Lower leg skin (tissue), 4 donors: Measurements from ENCODE around the gene DCAF11. TPM values are rescaled to one million over a fixed set of nuclear protein-coding genes. Genes with fewer than 3 reads are reported as not detected.

Source experiments
- DNase-seq, 2 donors: peaks; one replicate each; pipeline ENCODE4 v3.0.0-alpha.2; 2019; ENCODE audit warnings: low spot score in 2 of 2
- H3K4me3 ChIP-seq: fragments of 200-600 bp; sonication (generic); 2 replicates; pipeline ENCODE4 v1.5.1; 2017; ENCODE audit warnings: mild to moderate bottlenecking, low read depth; ENCODE audit not compliant: poor library complexity, severe bottlenecking
- POLR2A ChIP-seq, 2 donors: fragments of 450-650 bp; IDR thresholded peaks; one replicate each; pipeline ENCODE4 v1.6.1; 2016 to 2017; ENCODE audit warnings: antibody characterized with exemption in 2 of 2, mild to moderate bottlenecking in 1 of 2, moderate library complexity in 1 of 2
- WGBS, 2 donors: methylation state at CpG; one replicate each; pipeline ENCODE4 v1.1.5; 2018; 5-methylcytosine and 5-hydroxymethylcytosine counted together
- intact Hi-C: fragments of 100-400 bp; cut with DNase I; formaldehyde crosslinking; loops from one replicate; pipeline ENCODE4 v1.15.0; 2023; ENCODE audit warnings: low total_unique reads
- total RNA-seq, 4 donors: library from RNA; depleted of rRNA; stranded (reverse); fragments of >200 nt; gene quantifications; one replicate each; pipeline ENCODE4 v1.1.0, GENCODE V29; 2016
- TF ChIP-seq, protein P1 (sequence below), 3 donors: fragments of 450-650 bp; IDR thresholded peaks; one replicate each; pipeline ENCODE4 v1.5.1; 2016; ENCODE audit warnings: antibody characterized with exemption in 3 of 3, mild to moderate bottlenecking in 3 of 3, moderate library complexity in 2 of 3

DCAF11 gene
- total RNA-seq, 4 donors from 2014 or later = 53.3 to 134 (median 64.3) TPM

DNA sequence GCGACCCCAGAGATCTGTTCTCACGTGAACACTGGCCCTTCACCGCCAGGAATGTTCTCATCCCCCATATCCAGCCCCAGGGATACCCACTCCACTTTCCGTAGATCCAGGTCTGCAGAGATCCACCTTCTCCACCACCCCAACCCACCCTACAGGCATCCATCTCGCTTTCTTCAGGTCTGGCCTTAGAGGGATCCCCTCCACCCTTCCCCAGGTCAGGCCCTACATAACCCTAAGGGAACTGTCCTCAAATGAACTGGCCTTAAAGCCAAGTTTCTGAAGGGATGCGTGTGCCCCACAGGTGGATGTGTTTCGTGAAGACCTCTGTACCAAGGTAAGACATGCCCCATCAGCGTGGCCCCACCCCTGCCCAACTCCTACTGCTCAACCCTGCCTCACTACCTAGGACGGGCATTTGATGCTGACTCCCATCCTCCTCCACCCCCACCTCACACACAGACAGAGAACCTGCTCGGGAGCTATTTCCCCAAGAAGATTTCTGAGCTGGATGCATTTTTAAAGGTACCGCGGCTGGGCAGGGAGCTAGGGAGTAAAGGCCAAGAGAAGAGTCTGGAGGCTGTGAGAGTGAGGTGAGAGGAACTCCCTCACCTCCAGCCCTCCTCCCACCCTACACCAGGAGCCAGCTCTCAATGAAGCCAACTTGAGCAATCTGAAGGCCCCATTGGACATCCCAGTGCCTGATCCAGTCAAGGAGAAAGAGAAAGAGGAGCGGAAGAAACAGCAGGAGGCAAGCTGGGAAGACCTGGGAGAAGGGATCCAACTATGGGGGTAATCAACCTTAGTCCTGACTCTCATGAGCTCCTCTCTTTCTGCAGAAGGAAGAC lies 22.3 kb downstream of the DCAF11 start:
- intact Hi-C loops = no loop called here
- DNase-seq = peak in 1 of 2 donors; percentile 85
- peak overlapping the region; percentile 99 for H3K4me3 ChIP-seq
- 25 to 29% methylated on average over 13 of the region's 13 CpGs for WGBS, 2 donors
- TF ChIP-seq POLR2A (IDR thresholded peaks at IDR 0.05) = no peak
- TF ChIP-seq, protein P1, sequence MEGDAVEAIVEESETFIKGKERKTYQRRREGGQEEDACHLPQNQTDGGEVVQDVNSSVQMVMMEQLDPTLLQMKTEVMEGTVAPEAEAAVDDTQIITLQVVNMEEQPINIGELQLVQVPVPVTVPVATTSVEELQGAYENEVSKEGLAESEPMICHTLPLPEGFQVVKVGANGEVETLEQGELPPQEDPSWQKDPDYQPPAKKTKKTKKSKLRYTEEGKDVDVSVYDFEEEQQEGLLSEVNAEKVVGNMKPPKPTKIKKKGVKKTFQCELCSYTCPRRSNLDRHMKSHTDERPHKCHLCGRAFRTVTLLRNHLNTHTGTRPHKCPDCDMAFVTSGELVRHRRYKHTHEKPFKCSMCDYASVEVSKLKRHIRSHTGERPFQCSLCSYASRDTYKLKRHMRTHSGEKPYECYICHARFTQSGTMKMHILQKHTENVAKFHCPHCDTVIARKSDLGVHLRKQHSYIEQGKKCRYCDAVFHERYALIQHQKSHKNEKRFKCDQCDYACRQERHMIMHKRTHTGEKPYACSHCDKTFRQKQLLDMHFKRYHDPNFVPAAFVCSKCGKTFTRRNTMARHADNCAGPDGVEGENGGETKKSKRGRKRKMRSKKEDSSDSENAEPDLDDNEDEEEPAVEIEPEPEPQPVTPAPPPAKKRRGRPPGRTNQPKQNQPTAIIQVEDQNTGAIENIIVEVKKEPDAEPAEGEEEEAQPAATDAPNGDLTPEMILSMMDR (IDR thresholded peaks at IDR 0.05) = no peak

DNA sequence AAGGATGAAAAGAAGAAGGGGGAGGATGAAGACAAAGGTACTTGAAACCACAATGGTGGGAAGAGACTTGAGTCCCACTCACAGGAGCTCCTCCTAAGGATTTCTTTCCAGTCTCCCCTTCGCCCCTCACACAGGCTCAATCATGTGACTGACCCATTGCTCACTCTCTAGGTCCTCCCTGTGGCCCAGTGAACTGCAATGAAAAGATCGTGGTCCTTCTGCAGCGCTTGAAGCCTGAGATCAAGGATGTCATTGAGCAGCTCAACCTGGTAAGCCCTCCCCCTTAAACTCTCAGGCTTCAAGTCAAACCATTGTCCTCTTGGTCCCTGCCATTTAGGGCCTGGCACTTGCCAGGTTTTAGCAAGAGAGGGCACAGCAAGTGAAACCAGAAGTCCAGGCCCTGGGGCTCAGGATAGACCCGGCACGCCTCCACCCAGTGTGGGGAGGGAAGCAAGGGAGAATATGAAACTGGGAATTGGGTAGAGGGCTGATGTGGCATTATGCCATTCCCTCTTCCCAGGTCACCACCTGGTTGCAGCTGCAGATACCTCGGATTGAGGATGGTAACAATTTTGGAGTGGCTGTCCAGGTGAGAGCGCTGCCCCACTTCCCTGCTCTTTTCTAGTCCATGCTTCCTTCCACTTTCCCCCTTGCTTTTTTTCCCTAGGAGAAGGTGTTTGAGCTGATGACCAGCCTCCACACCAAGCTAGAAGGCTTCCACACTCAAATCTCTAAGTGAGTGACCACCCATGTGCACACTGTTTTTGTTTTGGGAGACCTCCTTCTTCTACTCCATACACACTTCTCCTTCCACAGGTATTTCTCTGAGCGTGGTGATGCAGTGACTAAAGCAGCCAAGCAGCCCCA lies 23.2 kb downstream of the DCAF11 start:
- TF ChIP-seq POLR2A (IDR thresholded peaks at IDR 0.05) = no peak
- TF ChIP-seq, protein P1 (IDR thresholded peaks at IDR 0.05) = no peak
- intact Hi-C loops = no loop called here
- 86 to 87% methylated on average over 8 of the region's 8 CpGs for WGBS, 2 donors
- no peak overlapping the region for H3K4me3 ChIP-seq
- DNase-seq = no peak

GRCh38 chr14:24138396-24139271 lies 24.1 kb downstream of the DCAF11 start:
- peak in 1 of 2 donors; percentile 83 for DNase-seq
- TF ChIP-seq POLR2A (IDR thresholded peaks at IDR 0.05) = no peak
- TF ChIP-seq, protein P1 (IDR thresholded peaks at IDR 0.05) = no peak
- no peak overlapping the region for H3K4me3 ChIP-seq
- intact Hi-C loops = no loop called here
- 82 to 87% methylated on average over 13 of the region's 13 CpGs for WGBS, 2 donors

DNA sequence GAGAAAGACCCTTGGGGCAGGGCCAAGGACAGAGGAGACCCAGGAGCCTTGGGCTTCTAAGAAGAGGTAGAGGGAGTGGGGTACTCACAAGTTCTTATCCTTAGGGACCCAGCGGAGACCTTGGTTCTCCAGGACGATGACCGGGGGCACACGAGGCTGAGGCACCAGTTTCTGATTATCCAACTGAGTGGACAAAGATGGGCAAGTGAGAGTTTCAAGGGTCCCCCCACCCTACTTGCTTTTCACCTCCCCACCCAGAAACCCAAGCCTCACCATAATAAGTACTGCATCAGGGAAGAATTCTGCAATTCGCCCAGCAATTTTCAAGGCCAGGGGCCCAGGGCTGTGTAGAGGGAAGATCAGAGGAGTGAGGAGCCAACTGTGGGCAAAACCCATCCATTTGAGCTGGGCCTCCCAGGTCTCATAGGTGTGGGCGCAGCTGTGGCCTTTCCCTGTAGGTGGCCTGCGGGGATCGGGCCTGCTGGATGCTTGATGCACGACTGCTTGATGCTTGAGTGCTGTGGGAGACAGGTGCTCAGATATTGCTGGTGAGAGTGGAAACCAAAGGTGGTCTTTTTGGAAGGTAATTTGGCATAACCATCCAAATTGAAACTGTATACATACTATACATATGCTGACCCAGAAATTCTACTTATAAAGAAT lies 24.8 kb downstream of the DCAF11 start:
- intact Hi-C loops = no loop called here
- WGBS, 2 donors = 91 to 93% methylated on average over 9 of the region's 9 CpGs
- TF ChIP-seq POLR2A (IDR thresholded peaks at IDR 0.05) = no peak
- TF ChIP-seq, protein P1 (IDR thresholded peaks at IDR 0.05) = no peak
- DNase-seq = no peak
- H3K4me3 ChIP-seq = no peak overlapping the region
